Trophoblast cell (in vitro differentiated cells and primary cell): Measurements from ENCODE around the gene LLGL1.

Experiments
- DNase-seq, 2 donors: peaks; one replicate each; pipeline ENCODE4 v3.0.0-alpha.2; 2016
- H2AFZ ChIP-seq: 2 replicates; pipeline ENCODE4 v1.6.1; 2013; ENCODE audit warnings: low read length, moderate library complexity, mild to moderate bottlenecking; ENCODE audit not compliant: insufficient read depth, poor library complexity
- H2AK5ac ChIP-seq: 2 replicates; pipeline ENCODE4 v1.6.1; 2013; ENCODE audit warnings: mild to moderate bottlenecking, low read length
- H2BK120ac ChIP-seq: 2 replicates; pipeline ENCODE4 v1.6.1; 2013; ENCODE audit warnings: low read length, mild to moderate bottlenecking, moderate library complexity; ENCODE audit not compliant: insufficient read depth, poor library complexity
- H2BK12ac ChIP-seq: 2 replicates; pipeline ENCODE4 v1.6.1; 2013; ENCODE audit warnings: mild to moderate bottlenecking, low read length, moderate library complexity
- H2BK5ac ChIP-seq: 2 replicates; pipeline ENCODE4 v1.6.1; 2013; ENCODE audit warnings: low read length, low read depth, moderate library complexity, mild to moderate bottlenecking; ENCODE audit not compliant: poor library complexity
- H3K14ac ChIP-seq: 2 replicates; pipeline ENCODE4 v1.6.1; 2013; ENCODE audit warnings: mild to moderate bottlenecking, low read length
- H3K18ac ChIP-seq: 2 replicates; pipeline ENCODE4 v1.6.1; 2013; ENCODE audit warnings: mild to moderate bottlenecking, low read length
- H3K23ac ChIP-seq: 2 replicates; pipeline ENCODE4 v1.6.1; 2013; ENCODE audit warnings: low read length
- H3K27ac ChIP-seq: 2 replicates; pipeline ENCODE4 v1.5.1; 2013; ENCODE audit warnings: low read depth, mild to moderate bottlenecking, inconsistent platforms, low read length, moderate library complexity
- H3K27me3 ChIP-seq: 2 replicates; pipeline ENCODE4 v1.6.1; 2013; ENCODE audit warnings: inconsistent platforms, mild to moderate bottlenecking, low read length, moderate library complexity; ENCODE audit not compliant: insufficient read depth
- H3K36me3 ChIP-seq, 2 experiments: 1 replicate in 1 of 2; 2 replicates in 1 of 2; pipeline ENCODE4 v1.6.1; 2013; ENCODE audit warnings: low read length in 2 of 2, mild to moderate bottlenecking in 2 of 2, moderate library complexity in 1 of 2; ENCODE audit not compliant: insufficient read depth in 2 of 2, control insufficient read depth in 1 of 2
- H3K4ac ChIP-seq: 2 replicates; pipeline ENCODE4 v1.6.1; 2013; ENCODE audit warnings: low read depth, mild to moderate bottlenecking, low read length, moderate library complexity
- H3K4me1 ChIP-seq, 2 experiments: 1 replicate in 1 of 2; 2 replicates in 1 of 2; pipeline ENCODE4 v1.6.1; 2013; ENCODE audit warnings: low read length in 2 of 2, mild to moderate bottlenecking in 2 of 2, moderate library complexity in 1 of 2; ENCODE audit not compliant: insufficient read depth in 2 of 2, control insufficient read depth in 1 of 2
- H3K4me2 ChIP-seq: 2 replicates; pipeline ENCODE4 v1.6.1; 2013; ENCODE audit warnings: inconsistent platforms, mild to moderate bottlenecking, low read length, moderate library complexity
- H3K4me3 ChIP-seq: 2 replicates; pipeline ENCODE4 v1.5.1; 2013; ENCODE audit warnings: mild to moderate bottlenecking, low read depth, low read length, inconsistent platforms
- H3K79me1 ChIP-seq: one replicate; pipeline ENCODE4 v1.6.1; 2013; ENCODE audit warnings: low read length
- H3K79me2 ChIP-seq: 2 replicates; pipeline ENCODE4 v1.6.1; 2013; ENCODE audit warnings: low read length, mild to moderate bottlenecking; ENCODE audit not compliant: control insufficient read depth, insufficient read depth, poor library complexity
- H3K9ac ChIP-seq: 2 replicates; pipeline ENCODE4 v1.6.1; 2013; ENCODE audit warnings: mild to moderate bottlenecking, low read length
- H3K9me3 ChIP-seq: 2 replicates; pipeline ENCODE4 v1.6.1; 2013; ENCODE audit warnings: low read depth, mild to moderate bottlenecking, control low read depth, inconsistent platforms, low read length; ENCODE audit not compliant: insufficient read depth
- H4K12ac ChIP-seq: 2 replicates; pipeline ENCODE4 v1.6.1; 2013; ENCODE audit warnings: low read depth, mild to moderate bottlenecking, low read length, moderate library complexity
- H4K8ac ChIP-seq: 2 replicates; pipeline ENCODE4 v1.6.1; 2013; ENCODE audit warnings: low read depth, mild to moderate bottlenecking, low read length, moderate library complexity
- H4K91ac ChIP-seq: one replicate; pipeline ENCODE4 v1.6.1; 2013; ENCODE audit warnings: low read depth, mild to moderate bottlenecking, low read length, moderate library complexity
- WGBS: extraction: QIAGEN DNeasy Blood & Tissue Kit; methylation state at CpG from one replicate; pipeline ENCODE4 v1.1.7; 2013; ENCODE audit warnings: missing lambda C conversion rate; ENCODE audit not compliant: insufficient read length, insufficient coverage; ENCODE audit errors: extremely low coverage; 5-methylcytosine and 5-hydroxymethylcytosine counted together

The LLGL1 gene

DNA sequence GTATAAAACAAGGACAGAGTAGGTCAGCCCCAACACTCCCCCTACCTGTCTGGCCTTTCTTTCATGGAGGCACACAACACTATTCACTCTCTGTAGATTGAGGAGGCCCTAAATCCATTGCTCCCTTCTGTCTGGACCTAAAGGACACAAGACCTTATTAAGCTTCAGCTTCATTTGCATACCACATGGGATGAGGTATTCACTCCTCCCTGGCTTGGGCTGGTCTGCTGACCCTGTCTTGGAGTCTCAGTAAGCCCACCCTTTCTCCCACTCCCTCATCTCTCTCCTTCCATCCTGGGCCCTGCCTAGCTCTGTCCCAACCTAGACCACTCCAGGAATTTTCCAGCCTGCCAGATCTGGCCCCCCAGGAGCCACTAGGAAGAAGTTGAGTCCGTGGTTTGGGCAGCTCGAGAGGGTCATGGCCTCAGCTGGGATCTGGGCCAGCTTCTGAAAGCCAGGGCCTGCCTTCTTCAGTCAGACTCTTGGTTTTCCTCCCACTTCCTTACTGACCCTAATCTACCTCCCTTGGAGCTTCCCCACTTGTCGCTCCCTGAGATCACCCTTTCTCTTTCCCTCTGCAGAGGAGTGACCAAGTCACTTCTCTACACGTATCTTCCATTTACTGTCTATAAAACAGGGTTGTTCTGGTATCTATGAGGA is 6.5 kb upstream of the LLGL1 start:
- peaks cover 0 to 2% of the 10 kb centered on the region in 2 experiments for H3K4me1 ChIP-seq
- no peak overlapping the region for H3K14ac ChIP-seq
- H3K27me3 ChIP-seq, result no peaks in the 10 kb centered on the region
- H4K8ac ChIP-seq, result no peak overlapping the region
- H3K9ac ChIP-seq, result no peak overlapping the region
- H3K79me1 ChIP-seq, result no peaks in the 10 kb centered on the region
- H3K18ac ChIP-seq, result no peak overlapping the region
- no peak overlapping the region for H2BK12ac ChIP-seq
- no peak overlapping the region for H2BK120ac ChIP-seq
- H3K27ac ChIP-seq, result no peak overlapping the region
- H2AK5ac ChIP-seq, result no peak overlapping the region
- no peaks in the 10 kb centered on the region for H3K79me2 ChIP-seq
- no peak overlapping the region for H2BK5ac ChIP-seq
- H2AFZ ChIP-seq, result no peak overlapping the region
- H3K36me3 ChIP-seq, result no peaks in the 10 kb centered on the region
- no peak for DNase-seq
- H3K9me3 ChIP-seq, result no peaks in the 10 kb centered on the region
- no peak overlapping the region for H3K4me2 ChIP-seq
- no peak overlapping the region for H3K4me3 ChIP-seq
- H4K12ac ChIP-seq, result no peak overlapping the region
- no peak overlapping the region for H3K23ac ChIP-seq
- no CpG with 5 or more reads among the region's 4 CpGs for WGBS
- no peak overlapping the region for H4K91ac ChIP-seq
- H3K4ac ChIP-seq, result no peak overlapping the region

- Histone ChIP-seq H3K9ac (no peak overlapping the region), H3K9me3 (no peaks in the 10 kb centered on the region), H3K23ac (no peak overlapping the region), H2AFZ (peak overlapping the region; percentile 83), H3K14ac (peak overlapping the region; percentile 58), H2BK120ac (peak overlapping the region; percentile 62), H2BK12ac (peak overlapping the region; percentile 0), H3K27me3 (no peaks in the 10 kb centered on the region), H4K91ac (peak overlapping the region; percentile 47), H3K27ac (peak overlapping the region; percentile 72), H3K4me3 (no peak overlapping the region), H2AK5ac (peak overlapping the region; percentile 36), H3K4me2 (no peak overlapping the region), H4K8ac (peak overlapping the region; percentile 84), H3K4ac (peak overlapping the region; percentile 38), H3K36me3 (no peaks in the 10 kb centered on the region), H3K18ac (peak overlapping the region; percentile 72), H3K79me2 (peaks cover 10% of the 10 kb centered on the region), H3K79me1 (peaks cover 18% of the 10 kb centered on the region), H2BK5ac (peak overlapping the region; percentile 44), H3K4me1 (peaks cover 16 to 22% of the 10 kb centered on the region in 2 experiments), H4K12ac (peak overlapping the region; percentile 86)
- no peak for DNase-seq
- no CpG with 5 or more reads among the region's 4 CpGs for WGBS
Measured at GRCh38 chr17:18224053-18224386, 1.4 kb upstream of the LLGL1 start.

- WGBS, result no CpG with 5 or more reads among the region's 23 CpGs
- Histone ChIP-seq H2AK5ac (peak overlapping the region; percentile 21), H2BK120ac (peak overlapping the region; percentile 84), H2BK5ac (peak overlapping the region; percentile 44), H3K4ac (peak overlapping the region; percentile 38), H3K79me1 (peaks cover 18% of the 10 kb centered on the region), H3K9me3 (no peaks in the 10 kb centered on the region), H3K4me3 (peak overlapping the region; percentile 13), H3K27me3 (no peaks in the 10 kb centered on the region), H2AFZ (peak overlapping the region; percentile 83), H3K23ac (no peak overlapping the region), H3K36me3 (no peaks in the 10 kb centered on the region), H3K18ac (peak overlapping the region; percentile 64), H4K8ac (peak overlapping the region; percentile 84), H4K91ac (peak overlapping the region; percentile 47), H3K4me1 (peaks cover 16 to 22% of the 10 kb centered on the region in 2 experiments), H3K9ac (no peak overlapping the region), H3K14ac (peak overlapping the region; percentile 79), H3K4me2 (peak overlapping the region; percentile 59), H3K27ac (peak overlapping the region; percentile 72), H2BK12ac (peak overlapping the region; percentile 52), H4K12ac (peak overlapping the region; percentile 86), H3K79me2 (peaks cover 10% of the 10 kb centered on the region)
- no peak for DNase-seq
Measured at GRCh38 chr17:18224387-18225120, 881 bp upstream of the LLGL1 start.

DNA sequence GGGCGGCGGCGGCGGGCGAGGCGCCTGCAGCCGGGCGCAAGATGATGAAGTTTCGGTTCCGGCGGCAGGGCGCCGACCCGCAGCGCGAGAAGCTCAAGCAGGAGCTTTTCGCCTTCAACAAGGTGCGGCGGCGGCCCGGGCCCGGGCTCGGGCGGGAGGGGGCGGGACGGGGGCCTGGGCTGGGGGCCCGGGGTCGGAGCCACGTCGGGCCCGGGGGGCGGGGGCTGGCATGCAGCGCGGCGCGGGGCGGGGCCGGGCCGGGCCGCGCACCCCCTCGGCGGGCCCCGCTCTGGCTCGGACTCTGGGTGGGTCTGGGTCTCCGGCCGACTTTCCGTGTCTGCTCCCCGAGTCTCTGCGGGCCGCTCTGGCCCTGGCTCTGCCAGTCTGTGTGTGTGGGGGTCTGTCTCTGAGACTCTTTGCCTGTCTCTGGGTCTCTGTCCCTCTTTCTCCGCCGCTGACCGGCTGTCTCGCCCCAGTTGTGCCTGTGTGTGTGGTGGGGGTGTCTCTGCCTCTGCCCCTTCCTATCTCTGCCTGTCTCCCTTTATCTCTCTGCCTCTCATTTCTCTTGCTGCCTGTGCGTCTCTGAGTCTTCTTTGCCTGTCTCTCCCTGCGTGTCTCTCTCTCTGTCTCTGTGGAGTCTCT is 328 bp downstream of the LLGL1 start:
- Histone ChIP-seq H3K79me2 (peaks cover 10% of the 10 kb centered on the region), H3K27ac (no peak overlapping the region), H2BK12ac (no peak overlapping the region), H3K9ac (peak overlapping the region; percentile 77), H3K4me3 (peak overlapping the region; percentile 78), H2AK5ac (peak overlapping the region; percentile 8), H3K9me3 (no peaks in the 10 kb centered on the region), H4K12ac (peak overlapping the region; percentile 70), H3K79me1 (peaks cover 18% of the 10 kb centered on the region), H4K8ac (peak overlapping the region; percentile 77), H3K4me1 (peaks cover 16 to 22% of the 10 kb centered on the region in 2 experiments), H2BK120ac (peak overlapping the region; percentile 26), H4K91ac (peak overlapping the region; percentile 71), H3K4ac (peak overlapping the region; percentile 87), H3K14ac (peak overlapping the region; percentile 75), H3K27me3 (no peaks in the 10 kb centered on the region), H2AFZ (peak overlapping the region; percentile 80), H3K23ac (peak overlapping the region; percentile 4), H3K36me3 (no peaks in the 10 kb centered on the region), H3K18ac (peak overlapping the region; percentile 58), H2BK5ac (peak overlapping the region; percentile 25), H3K4me2 (peak overlapping the region; percentile 76)
- no CpG with 5 or more reads among the region's 57 CpGs for WGBS
- DNase-seq, result no peak
